Tibial nerve (tissue), 4 donors: ENCODE data around the gene KCNT1. TPM values are rescaled to one million over a fixed set of nuclear protein-coding genes. Genes with fewer than 3 reads are reported as not detected.

Experiments
- DNase-seq, 2 donors: peaks; one replicate each; pipeline ENCODE4 v3.0.0-alpha.2; 2019; ENCODE audit warnings: low spot score in 2 of 2
- H3K27ac ChIP-seq, 4 donors: fragments of 200-600 bp; sonication (generic) in 3 of 4; one replicate each; pipeline ENCODE4 v1.5.1; 2017 to 2019; ENCODE audit warnings: mild to moderate bottlenecking in 1 of 4
- H3K27me3 ChIP-seq, 2 donors: fragments of 200-600 bp; sonication (generic) in 1 of 2; one replicate each; pipeline versions ENCODE4 v1.5.1 to v1.6.0; 2017 to 2019
- H3K36me3 ChIP-seq, 3 donors: fragments of 200-600 bp; sonication (generic); one replicate each; pipeline ENCODE4 v1.5.1; 2018 to 2019
- H3K4me1 ChIP-seq, 4 donors: fragments of 200-600 bp; sonication (generic) in 3 of 4; one replicate each; pipeline ENCODE4 v1.5.1; 2017 to 2019
- H3K4me3 ChIP-seq, 4 donors: fragments of 200-600 bp; sonication (generic) in 3 of 4; one replicate each; pipeline ENCODE4 v1.5.1; 2017 to 2019; ENCODE audit warnings: mild to moderate bottlenecking in 1 of 4, moderate library complexity in 1 of 4
- H3K9me3 ChIP-seq, 4 donors: fragments of 200-600 bp; sonication (generic) in 3 of 4; one replicate each; pipeline ENCODE4 v1.5.1; 2017 to 2019
- CTCF ChIP-seq, 5 experiments: fragments of 200-600 bp in 3 of 5; fragments of 450-650 bp in 2 of 5; sonication (generic) in 3 of 5; IDR thresholded peaks; one replicate each; pipeline ENCODE4 v1.5.1; 2016 to 2019; ENCODE audit warnings: antibody characterized with exemption in 5 of 5, mild to moderate bottlenecking in 3 of 5, moderate library complexity in 2 of 5
- EP300 ChIP-seq, 2 donors: sonication (generic); formaldehyde crosslinking; IDR thresholded peaks; one replicate each; pipeline ENCODE4 v1.6.1; 2017; ENCODE audit warnings: antibody characterized with exemption in 2 of 2, mild to moderate bottlenecking in 1 of 2
- POLR2A ChIP-seq, 2 donors: fragments of 450-650 bp; IDR thresholded peaks; one replicate each; pipeline ENCODE4 v1.6.1; 2017; ENCODE audit warnings: antibody characterized with exemption in 2 of 2, mild to moderate bottlenecking in 2 of 2, moderate library complexity in 2 of 2
- WGBS, 2 donors: methylation state at CpG; one replicate each; pipeline ENCODE4 v1.1.5; 2018; 5-methylcytosine and 5-hydroxymethylcytosine counted together
- total RNA-seq, 4 donors: library from RNA; depleted of rRNA; stranded (reverse); fragments of >200 nt; gene quantifications; one replicate each; pipeline ENCODE4 v1.1.0, GENCODE V29; 2016

KCNT1 gene
- total RNA-seq, 4 donors from 2014 or later = under 0.01 to 0.39 TPM; not detected in 2

- no peak overlapping the region for H3K4me3 ChIP-seq
- TF ChIP-seq CTCF (IDR thresholded peaks at IDR 0.05) = no peak
- no peak for TF ChIP-seq EP300 (IDR thresholded peaks at IDR 0.05)
- TF ChIP-seq POLR2A (IDR thresholded peaks at IDR 0.05) = no peak
- DNase-seq = no peak
- H3K9me3 ChIP-seq = no peaks in the 10 kb centered on the region
- H3K27ac ChIP-seq = no peak overlapping the region
- H3K4me1 ChIP-seq = no peaks in the 10 kb centered on the region
- no peaks in the 10 kb centered on the region for H3K36me3 ChIP-seq
- H3K27me3 ChIP-seq = peaks cover 0 to 11% of the 10 kb centered on the region in 2 donors
- 76 to 77% methylated on average over 13 to 16 of the region's 21 CpGs for WGBS, 2 donors
These were observed 78.6 kb downstream of the KCNT1 start for GRCh38 chr9:135780626-135781025.

GRCh38 chr9:135782946-135783345, 81.0 kb downstream of the KCNT1 start:
- DNase-seq = no peak
- Histone ChIP-seq H3K27ac (no peak overlapping the region), H3K4me1 (no peaks in the 10 kb centered on the region), H3K9me3 (no peaks in the 10 kb centered on the region), H3K36me3 (no peaks in the 10 kb centered on the region), H3K27me3 (peaks cover 0 to 29% of the 10 kb centered on the region in 2 donors), H3K4me3 (no peak overlapping the region)
- TF ChIP-seq POLR2A (IDR thresholded peaks at IDR 0.05) (no peak), CTCF (IDR thresholded peaks at IDR 0.05) (no peak), EP300 (IDR thresholded peaks at IDR 0.05) (no peak)
- WGBS, 2 donors = 90 to 91% methylated on average over 24 of the region's 24 CpGs

- H3K9me3 ChIP-seq = no peaks in the 10 kb centered on the region
- TF ChIP-seq POLR2A (IDR thresholded peaks at IDR 0.05) = no peak
- no peak for TF ChIP-seq EP300 (IDR thresholded peaks at IDR 0.05)
- TF ChIP-seq CTCF (IDR thresholded peaks at IDR 0.05) = no peak
- WGBS, 2 donors = 78 to 84% methylated on average over 22 to 30 of the region's 30 CpGs
- no peaks in the 10 kb centered on the region for H3K4me1 ChIP-seq
- H3K27me3 ChIP-seq = peaks cover 0 to 36% of the 10 kb centered on the region in 2 donors
- no peak overlapping the region for H3K27ac ChIP-seq
- no peak for DNase-seq
- H3K4me3 ChIP-seq = no peak overlapping the region
- H3K36me3 ChIP-seq = no peaks in the 10 kb centered on the region
These were observed 81.7 kb downstream of the KCNT1 start for GRCh38 chr9:135783540-135784245.

GRCh38 chr9:135785013-135785575, 83.1 kb downstream of the KCNT1 start:
- 68 to 82% methylated on average over 11 to 17 of the region's 22 CpGs for WGBS, 2 donors
- Histone ChIP-seq H3K27ac (no peak overlapping the region), H3K9me3 (no peaks in the 10 kb centered on the region), H3K27me3 (peaks cover 0 to 38% of the 10 kb centered on the region in 2 donors), H3K36me3 (no peaks in the 10 kb centered on the region), H3K4me1 (no peaks in the 10 kb centered on the region), H3K4me3 (no peak overlapping the region)
- no peak for DNase-seq
- no peak for TF ChIP-seq EP300 (IDR thresholded peaks at IDR 0.05)
- TF ChIP-seq CTCF (IDR thresholded peaks at IDR 0.05) = no peak
- TF ChIP-seq POLR2A (IDR thresholded peaks at IDR 0.05) = no peak

GRCh38 chr9:135786146-135786690, 84.2 kb downstream of the KCNT1 start:
- Histone ChIP-seq H3K4me3 (no peak overlapping the region), H3K27me3 (peaks cover 0 to 38% of the 10 kb centered on the region in 2 donors), H3K36me3 (no peaks in the 10 kb centered on the region), H3K27ac (no peak overlapping the region), H3K4me1 (no peaks in the 10 kb centered on the region), H3K9me3 (no peaks in the 10 kb centered on the region)
- no peak for DNase-seq
- TF ChIP-seq POLR2A (IDR thresholded peaks at IDR 0.05) (no peak), CTCF (IDR thresholded peaks at IDR 0.05) (no peak), EP300 (IDR thresholded peaks at IDR 0.05) (no peak)
- 87 to 94% methylated on average over 27 to 29 of the region's 44 CpGs for WGBS, 2 donors
